HCT116 (cell line): ENCODE data around the gene CNTNAP2. TPM values are rescaled to one million over a fixed set of nuclear protein-coding genes. Genes with fewer than 3 reads are reported as not detected.

Source experiments
- ATAC-seq: fragments of 200-7000 bp; cut with Tn5 transposase; 2 replicates; pipeline ENCODE4 v1.9.1; 2020; ENCODE audit warnings: mild to moderate bottlenecking, moderate library complexity
- BruUV-seq: library from RNA; stranded (reverse); fragments of 400-500 nt; replicated peaks from 2 replicates; lab custom pipeline; 2021; lab: Mats Ljungman, UMichigan
- CTCF ChIA-PET: fragments of 300-600 bp; sonication (Branson Sonifier 250); formaldehyde crosslinking; loops from one replicate; lab custom pipeline; 2021; ENCODE audit warnings: antibody characterized with exemption; lab: Charles Lee
- POLR2A ChIA-PET: fragments of 300-600, 350-600 bp; sonication (Branson Sonifier 250); formaldehyde crosslinking; loops from one replicate; lab custom pipeline; 2021; ENCODE audit warnings: antibody characterized with exemption; lab: Charles Lee
- RAD21 ChIA-PET, 2 experiments: fragments of 300-600 bp; sonication (Branson Sonifier 250); formaldehyde crosslinking; loops; one replicate each; lab custom pipeline; 2023; ENCODE audit warnings: low total read pairs in 2 of 2; ENCODE audit not compliant: uncharacterized antibody in 2 of 2, unreplicated experiment in 2 of 2, low non-redundant PET in 1 of 2; lab: Charles Lee
- DNase-seq: peaks from one replicate; pipeline ENCODE4 v3.0.0-alpha.2; 2010; ENCODE audit warnings: low read depth, low spot score
- H2AFZ ChIP-seq: fragments of 200-600 bp; shearing (Covaris generic), sonication (generic); 2 replicates; pipeline ENCODE4 v1.6.1; 2017; ENCODE audit warnings: low read depth, mixed run types, mixed read lengths, antibody characterized with exemption, low read length; ENCODE audit not compliant: poor library complexity, severe bottlenecking
- H3K27ac ChIP-seq: 2 replicates; pipeline ENCODE4 v1.5.1; 2012; ENCODE audit warnings: low read depth, low read length
- H3K27me3 ChIP-seq: fragments of 200-600 bp; sonication (generic); 2 replicates; pipeline ENCODE4 v1.6.1; 2016; ENCODE audit warnings: mixed run types, low read length, mixed read lengths; ENCODE audit not compliant: insufficient read depth
- H3K36me3 ChIP-seq, 2 experiments: fragments of 200-500 bp in 1 of 2; fragments of 200-600 bp in 1 of 2; sonication (Bioruptor generic) in 1 of 2; sonication (generic) in 1 of 2; 2 replicates each; pipeline versions ENCODE4 v1.5.1 to v1.6.1; 2014 to 2016; ENCODE audit warnings: low read length in 2 of 2, inconsistent platforms in 1 of 2, mixed read lengths in 1 of 2, mixed run types in 1 of 2; ENCODE audit not compliant: insufficient read depth in 2 of 2, control insufficient read depth in 1 of 2
- H3K4me1 ChIP-seq, 2 experiments: fragments of 200-600 bp in 1 of 2; sonication (generic) in 1 of 2; 2 replicates each; pipeline versions ENCODE4 v1.5.1 to v1.6.1; 2012 to 2017; ENCODE audit warnings: low read length in 2 of 2, inconsistent platforms in 1 of 2, mild to moderate bottlenecking in 1 of 2, mixed read lengths in 1 of 2, mixed run types in 1 of 2, moderate library complexity in 1 of 2; ENCODE audit not compliant: insufficient read depth in 2 of 2, control insufficient read depth in 1 of 2
- H3K4me2 ChIP-seq: fragments of 200-600 bp; sonication (generic); 2 replicates; pipeline ENCODE4 v1.6.1; 2017; ENCODE audit warnings: mixed run types, low read length, mixed read lengths
- H3K4me3 ChIP-seq, 2 experiments: fragments of 200-600 bp in 1 of 2; sonication (generic) in 1 of 2; replicated peaks in 1 of 2; 2 replicates each; pipeline ENCODE4 v1.5.1; 2011 to 2016; ENCODE audit warnings: low read length in 2 of 2, control low read depth in 1 of 2, low read depth in 1 of 2, mild to moderate bottlenecking in 1 of 2, mixed read lengths in 1 of 2, mixed run types in 1 of 2
- H3K79me2 ChIP-seq: fragments of 200-600 bp; sonication (generic); 2 replicates; pipeline ENCODE4 v1.6.1; 2017; ENCODE audit warnings: mild to moderate bottlenecking, mixed run types, low read length, moderate library complexity, mixed read lengths; ENCODE audit not compliant: insufficient read depth
- H3K9ac ChIP-seq: fragments of 200-600 bp; sonication (generic); 2 replicates; pipeline ENCODE4 v1.6.1; 2016; ENCODE audit warnings: low read length, mixed read lengths
- H3K9me2 ChIP-seq: fragments of 200-600 bp; sonication (generic), shearing (Covaris generic); 2 replicates; pipeline ENCODE4 v1.6.1; 2017; ENCODE audit warnings: mixed run types, mild to moderate bottlenecking, moderate library complexity; ENCODE audit not compliant: insufficient read depth
- H3K9me3 ChIP-seq, 2 experiments: fragments of 200-500 bp in 1 of 2; fragments of 200-600 bp in 1 of 2; sonication (Bioruptor generic) in 1 of 2; sonication (generic) in 1 of 2; 2 replicates each; pipeline ENCODE4 v1.6.1; 2014 to 2017; ENCODE audit warnings: low read length in 2 of 2, mixed read lengths in 2 of 2, inconsistent platforms in 1 of 2, low read depth in 1 of 2, mild to moderate bottlenecking in 1 of 2, mixed run types in 1 of 2, moderate library complexity in 1 of 2; ENCODE audit not compliant: control insufficient read depth in 1 of 2, insufficient read depth in 1 of 2
- H4K20me1 ChIP-seq: fragments of 200-600 bp; sonication (generic), shearing (Covaris generic); 2 replicates; pipeline ENCODE4 v1.6.1; 2017; ENCODE audit warnings: mixed run types, mild to moderate bottlenecking, moderate library complexity; ENCODE audit not compliant: insufficient read depth
- CBX3 ChIP-seq: IDR thresholded peaks from 2 replicates; pipeline ENCODE4 v1.6.1; 2012; ENCODE audit warnings: low read depth
- CEBPB ChIP-seq: IDR thresholded peaks from 2 replicates; pipeline ENCODE4 v1.6.1; 2012; ENCODE audit warnings: low read depth
- EZH2phosphoT487 ChIP-seq: fragments of 200-600 bp; IDR thresholded peaks from 2 replicates; pipeline ENCODE4 v1.6.1; 2018; ENCODE audit warnings: antibody characterized with exemption, borderline replicate concordance
- JUND ChIP-seq: IDR thresholded peaks from 2 replicates; pipeline ENCODE4 v1.6.1; 2012
- POLR2A ChIP-seq: IDR thresholded peaks from 2 replicates; pipeline ENCODE4 v1.7.0; 2011; ENCODE audit warnings: borderline replicate concordance; ENCODE audit not compliant: insufficient read depth, insufficient read length; ENCODE audit errors: extremely low read depth
- POLR2AphosphoS5 ChIP-seq: IDR thresholded peaks from 2 replicates; pipeline ENCODE4 v1.6.1; 2011; ENCODE audit warnings: mild to moderate bottlenecking, low read depth, low read length, moderate library complexity
- RAD21 ChIP-seq: IDR thresholded peaks from 2 replicates; pipeline ENCODE4 v1.6.1; 2012; ENCODE audit warnings: low read depth, mild to moderate bottlenecking
- SIN3A ChIP-seq: IDR thresholded peaks from 2 replicates; pipeline ENCODE4 v1.6.1; 2012; ENCODE audit warnings: low read depth
- SP1 ChIP-seq: IDR thresholded peaks from 2 replicates; pipeline ENCODE4 v1.6.1; 2012; ENCODE audit warnings: low read depth
- TCF7L2 ChIP-seq: IDR thresholded peaks from 2 replicates; pipeline ENCODE4 v1.7.0; 2011; ENCODE audit warnings: borderline replicate concordance, inconsistent platforms; ENCODE audit not compliant: insufficient read depth, insufficient read length; ENCODE audit errors: extremely low read depth
- YY1 ChIP-seq: IDR thresholded peaks from 2 replicates; pipeline ENCODE4 v1.6.1; 2011; ENCODE audit warnings: low read length, low read depth, moderate library complexity, mild to moderate bottlenecking; ENCODE audit not compliant: insufficient replicate concordance; ENCODE audit errors: extremely low read depth
- ZBTB33 ChIP-seq: IDR thresholded peaks from 2 replicates; pipeline ENCODE4 v1.6.1; 2011; ENCODE audit warnings: mild to moderate bottlenecking, low read length, moderate library complexity; ENCODE audit not compliant: insufficient replicate concordance; ENCODE audit errors: extremely low read depth
- ZNF274 ChIP-seq: fragments of 200-500 bp; sonication (Bioruptor generic); IDR thresholded peaks from 2 replicates; pipeline ENCODE4 v1.6.1; 2014; ENCODE audit warnings: mild to moderate bottlenecking, low read depth, low read length, inconsistent platforms
- intact Hi-C: fragments of 100-400 bp; cut with micrococcal nuclease; formaldehyde crosslinking; loops from 2 replicates; pipeline ENCODE4 v1.10.0; 2022
- total RNA-seq: library from RNA; stranded (reverse); gene quantifications from one replicate; pipeline ENCODE4 v1.2.1, GENCODE V29; 2021; ENCODE audit not compliant: unreplicated experiment

CNTNAP2 gene
- total RNA-seq, 1 experiment from 2014 or later: 0.37 TPM

DNA sequence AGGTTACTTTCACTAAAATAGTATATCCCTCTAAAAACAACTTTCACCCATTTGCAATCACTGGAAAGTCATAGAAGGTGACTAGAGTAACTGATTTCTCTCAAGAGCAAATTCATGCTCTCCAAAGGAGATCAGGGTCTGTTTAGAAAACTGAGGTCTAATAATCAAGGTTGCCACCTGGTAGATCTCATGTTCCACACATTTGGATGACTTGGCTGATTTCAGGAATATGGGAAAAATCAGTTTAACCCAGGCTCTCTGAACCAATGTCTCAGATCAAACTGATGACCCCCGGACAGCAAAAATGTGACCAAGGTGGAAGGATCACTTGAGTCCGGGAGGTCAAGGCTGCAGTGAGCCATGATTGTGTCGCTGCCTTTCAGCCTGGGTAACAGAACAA lies 1911.6 kb downstream of the CNTNAP2 start:
- no TSS peak for BruUV-seq
- ChIA-PET CTCF (no interaction called here), POLR2A (no interaction called here), RAD21 (no interaction called here)
- Histone ChIP-seq H3K4me2 (no peak overlapping the region), H3K36me3 (no peaks in the 10 kb centered on the region), H3K4me1 (no peaks in the 10 kb centered on the region), H3K4me3 (no peak overlapping the region), H3K9me3 (no peaks in the 10 kb centered on the region; a peak in 1 of 4 replicates), H3K9ac (no peak overlapping the region), H2AFZ (no peak overlapping the region), H3K27me3 (no peaks in the 10 kb centered on the region), H3K79me2 (no peaks in the 10 kb centered on the region), H4K20me1 (no peaks in the 10 kb centered on the region), H3K9me2 (no peaks in the 10 kb centered on the region), H3K27ac (no peak overlapping the region)
- no peak for TF ChIP-seq SP1
- no peak for TF ChIP-seq POLR2A
- TF ChIP-seq RAD21: no peak
- TF ChIP-seq ZBTB33: no peak
- TF ChIP-seq YY1: no peak
- TF ChIP-seq JUND: no peak
- no peak for TF ChIP-seq EZH2phosphoT487
- no peak for TF ChIP-seq POLR2AphosphoS5
- TF ChIP-seq CEBPB: no peak
- TF ChIP-seq TCF7L2: no peak
- no peak for TF ChIP-seq CBX3
- no peak for TF ChIP-seq SIN3A
- no peak for TF ChIP-seq ZNF274
- DNase-seq (no peak), ATAC-seq (no peak)
- intact Hi-C loops: no loop called here
